ENCODE results near the gene DNAH14.
A peak's percentile ranks its signal among the peaks of the same experiment; 100 is the strongest.

DNAH14 gene

GRCh38 chr1:225413708-225414375 is 484.4 kb downstream of the DNAH14 start:
- no peak for DNase-seq

DNA sequence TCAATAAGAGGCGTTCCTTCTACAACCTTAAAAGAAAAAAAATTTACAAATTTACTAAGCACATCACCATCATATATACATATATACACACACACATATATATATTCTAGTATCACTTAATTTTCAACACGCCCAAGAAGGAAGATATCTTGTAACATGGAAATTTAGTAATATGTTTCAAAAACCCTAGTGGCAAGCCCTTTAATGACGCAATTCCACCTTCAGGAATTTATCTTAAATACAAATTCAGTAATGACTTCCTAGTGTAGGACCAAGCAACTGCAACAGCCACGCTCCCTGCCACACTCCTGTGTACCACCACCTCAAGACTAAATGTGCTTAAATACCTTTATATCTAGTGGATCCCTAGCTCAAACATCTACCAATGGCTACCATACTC is 485.8 kb downstream of the DNAH14 start:
- DNase-seq = no peak

DNA sequence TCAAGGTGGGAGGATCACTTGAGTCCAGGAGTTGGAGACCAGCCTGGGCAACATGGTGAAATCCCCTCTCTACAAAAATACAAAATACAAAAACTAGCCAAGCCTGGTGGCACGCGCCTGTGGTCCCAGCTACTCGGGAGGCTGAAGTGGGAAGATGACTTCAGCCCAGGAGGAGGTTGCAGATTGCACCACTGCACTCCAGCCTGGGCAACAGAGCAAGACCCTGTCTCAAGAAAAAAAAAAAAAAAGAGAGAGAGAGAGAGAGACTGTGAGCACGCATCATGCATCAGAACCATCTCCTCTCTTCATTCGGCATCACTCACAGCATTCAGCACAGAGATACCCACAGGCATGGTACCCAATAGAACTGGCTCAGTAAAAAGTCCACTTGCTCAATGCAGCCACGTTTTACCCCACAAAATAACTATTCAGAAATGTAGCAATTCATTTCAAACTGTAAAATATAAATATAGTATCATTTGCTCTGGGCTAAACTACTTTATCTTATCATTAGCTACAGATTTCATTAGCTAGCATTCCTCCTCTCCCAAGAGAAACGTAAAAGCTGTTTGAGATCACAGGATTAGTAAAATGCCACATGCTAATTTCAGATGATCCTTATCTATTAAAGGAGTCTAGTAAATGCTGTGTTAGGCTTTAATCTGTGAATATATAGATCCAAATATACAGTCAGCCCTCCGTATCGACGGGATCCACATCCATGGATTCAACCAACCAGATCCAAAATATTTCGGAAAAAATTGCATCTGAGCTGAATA is 486.7 kb downstream of the DNAH14 start:
- no peak for DNase-seq

DNA sequence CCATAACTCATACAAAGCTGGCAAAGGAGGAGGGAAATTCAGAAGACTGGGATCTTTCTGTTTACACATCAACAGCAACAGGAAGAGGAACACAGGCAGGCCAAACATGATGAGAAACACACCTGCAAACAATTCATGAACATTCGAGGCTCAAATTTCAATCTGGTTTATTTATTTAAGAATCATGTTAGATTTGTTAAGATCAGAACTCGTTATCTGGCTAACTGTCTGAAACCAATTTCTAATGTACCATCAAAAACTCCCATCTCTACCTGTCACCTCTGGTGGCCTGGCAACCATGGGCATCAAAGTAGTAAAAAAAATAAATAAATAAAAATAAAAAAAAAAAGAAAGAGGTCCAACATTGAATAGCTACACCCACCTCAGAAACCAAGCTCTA is 488.6 kb downstream of the DNAH14 start:
- no peak for DNase-seq

DNA sequence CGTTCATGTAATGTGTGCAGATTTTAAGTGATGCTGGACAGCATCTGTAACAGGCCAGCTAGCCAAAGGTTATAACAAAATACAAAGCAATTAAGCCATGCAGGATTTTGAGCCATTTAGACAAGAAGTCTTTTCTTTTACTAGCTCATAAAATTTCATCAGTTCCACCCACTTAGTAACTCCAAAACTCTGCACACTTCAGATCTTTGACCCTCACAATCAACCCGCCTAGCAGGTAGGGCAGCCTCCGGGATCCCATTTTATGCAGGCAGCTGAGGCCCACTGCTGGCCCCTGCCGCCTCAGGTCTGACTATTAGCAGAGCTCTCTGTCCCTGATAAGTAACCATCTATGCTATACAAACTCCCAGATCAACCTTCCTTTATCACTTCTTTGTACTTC is 489.1 kb downstream of the DNAH14 start:
- DNase-seq = no peak

GRCh38 chr1:225422031-225422605 is 492.6 kb downstream of the DNAH14 start:
- DNase-seq = no peak

DNA sequence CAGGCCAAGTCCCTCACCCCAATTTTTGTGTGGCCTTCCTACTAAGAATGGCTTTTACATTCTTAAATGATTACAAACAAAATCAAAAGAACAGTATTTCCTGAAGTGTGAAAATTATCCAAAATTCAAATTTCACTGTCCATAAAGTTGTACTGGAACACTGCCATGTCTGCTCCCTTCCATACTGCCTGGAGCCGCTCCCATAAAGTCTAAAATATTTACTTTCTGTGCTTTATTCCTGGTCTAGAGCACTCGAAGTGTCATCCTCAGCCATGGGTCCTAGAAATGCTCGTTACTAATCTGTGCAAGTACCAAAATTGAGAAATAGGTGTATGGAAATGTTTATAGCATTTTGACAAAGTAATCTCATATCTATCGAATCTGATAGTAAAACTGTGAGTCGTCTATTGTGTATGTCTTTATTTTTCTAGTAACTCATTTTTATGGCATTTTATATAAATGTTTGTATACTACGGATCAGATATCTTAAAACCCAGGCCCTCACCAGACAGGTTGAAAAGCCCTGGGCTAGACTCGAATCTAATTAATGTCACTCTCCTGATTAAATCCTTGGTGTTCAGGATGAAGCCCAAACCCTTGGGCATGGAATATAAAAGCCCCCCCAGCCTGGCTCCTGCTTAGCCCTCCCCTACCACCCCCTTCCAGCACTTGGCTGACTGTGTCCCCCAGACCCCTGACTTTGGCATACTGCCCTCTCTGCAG is 493.5 kb downstream of the DNAH14 start:
- DNase-seq = no peak

DNA sequence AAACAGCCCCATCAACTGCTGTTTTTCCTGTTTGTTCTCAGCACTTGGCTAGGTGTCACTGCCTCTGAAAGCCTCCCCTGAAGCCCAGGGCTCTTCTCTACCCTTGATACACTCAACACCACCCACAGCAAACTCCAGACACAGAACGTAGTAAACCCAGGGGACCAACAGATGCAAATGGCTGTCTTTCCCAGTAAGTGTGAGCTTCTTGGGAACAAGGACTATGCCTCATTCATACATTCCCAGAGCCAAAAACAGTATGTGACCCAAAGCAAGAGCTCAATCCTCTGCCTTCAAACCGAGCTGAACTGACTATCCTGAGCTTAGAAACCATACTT is 494.0 kb downstream of the DNAH14 start:
- DNase-seq = peak; percentile 5 to 21

- DNase-seq = no peak
These were observed 495.2 kb downstream of the DNAH14 start for GRCh38 chr1:225424562-225425200.

DNA sequence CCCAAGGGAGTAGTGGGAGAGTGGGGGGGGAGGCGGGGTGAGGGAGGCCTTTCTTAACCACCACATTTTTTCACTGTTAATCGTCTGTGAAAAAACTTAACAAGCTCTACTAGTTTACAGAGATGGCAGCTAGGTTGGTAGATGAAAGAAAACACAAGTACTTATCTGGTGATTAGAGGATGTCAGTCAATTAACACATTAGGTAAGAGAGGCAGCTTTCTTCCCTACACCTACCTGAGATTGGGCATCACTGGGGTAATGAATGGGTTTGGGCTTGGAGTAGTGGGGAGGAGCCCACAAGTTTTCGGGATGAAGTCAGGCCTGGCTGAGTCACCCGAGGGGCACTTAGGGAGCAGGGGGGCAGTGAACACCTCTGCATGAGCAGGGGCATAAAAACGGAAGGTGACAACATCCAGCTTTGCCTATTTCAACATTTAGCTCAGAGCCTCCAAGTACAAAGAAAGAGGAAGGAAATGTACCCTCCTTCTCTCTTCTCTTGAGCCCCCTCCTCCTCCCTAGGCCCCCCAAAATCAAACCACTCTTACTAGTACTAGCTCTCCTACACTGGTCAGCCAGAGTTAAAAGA is 495.8 kb downstream of the DNAH14 start:
- DNase-seq = no peak

DNA sequence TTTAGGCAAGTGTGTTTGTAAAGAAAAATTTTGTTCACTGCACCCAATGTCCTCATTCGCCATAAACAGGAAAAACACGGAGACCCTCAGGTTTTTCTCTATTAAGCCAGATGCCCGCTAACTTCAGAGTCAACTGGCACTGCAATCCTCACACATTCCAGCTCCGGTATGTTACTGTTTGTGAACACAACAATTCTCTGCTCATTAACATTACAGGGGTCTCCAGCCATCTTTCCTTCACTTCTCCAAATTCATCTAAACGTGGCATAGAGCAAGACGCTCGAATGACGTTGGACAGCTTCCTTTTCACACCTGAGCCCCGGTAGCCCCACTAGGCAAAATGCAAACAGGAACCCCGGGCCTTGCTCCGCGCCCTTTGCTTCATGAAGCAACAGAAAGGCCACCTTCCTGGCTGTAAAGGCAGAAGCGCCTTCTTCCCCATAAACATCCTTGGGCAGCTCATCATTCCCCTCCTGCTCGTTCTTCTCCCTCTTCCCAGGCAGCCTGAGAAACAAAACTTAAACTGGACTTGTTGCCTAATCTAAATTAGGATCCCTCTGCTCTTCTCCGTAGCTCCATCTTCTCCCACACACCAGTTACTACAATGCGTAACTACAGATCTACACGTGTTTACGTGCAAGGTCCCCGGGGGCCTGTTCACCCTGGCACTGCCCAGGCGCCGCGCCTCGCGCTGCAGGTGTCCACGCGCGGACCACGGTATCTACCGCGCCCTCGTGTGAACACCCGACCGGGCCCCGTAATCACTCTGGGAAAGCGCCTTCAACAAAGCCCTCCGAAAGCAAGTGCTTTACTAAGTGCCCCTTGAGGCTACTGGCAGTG is 497.1 kb downstream of the DNAH14 start:
- DNase-seq = peak in 1 of 2 experiments; percentile 42

DNA sequence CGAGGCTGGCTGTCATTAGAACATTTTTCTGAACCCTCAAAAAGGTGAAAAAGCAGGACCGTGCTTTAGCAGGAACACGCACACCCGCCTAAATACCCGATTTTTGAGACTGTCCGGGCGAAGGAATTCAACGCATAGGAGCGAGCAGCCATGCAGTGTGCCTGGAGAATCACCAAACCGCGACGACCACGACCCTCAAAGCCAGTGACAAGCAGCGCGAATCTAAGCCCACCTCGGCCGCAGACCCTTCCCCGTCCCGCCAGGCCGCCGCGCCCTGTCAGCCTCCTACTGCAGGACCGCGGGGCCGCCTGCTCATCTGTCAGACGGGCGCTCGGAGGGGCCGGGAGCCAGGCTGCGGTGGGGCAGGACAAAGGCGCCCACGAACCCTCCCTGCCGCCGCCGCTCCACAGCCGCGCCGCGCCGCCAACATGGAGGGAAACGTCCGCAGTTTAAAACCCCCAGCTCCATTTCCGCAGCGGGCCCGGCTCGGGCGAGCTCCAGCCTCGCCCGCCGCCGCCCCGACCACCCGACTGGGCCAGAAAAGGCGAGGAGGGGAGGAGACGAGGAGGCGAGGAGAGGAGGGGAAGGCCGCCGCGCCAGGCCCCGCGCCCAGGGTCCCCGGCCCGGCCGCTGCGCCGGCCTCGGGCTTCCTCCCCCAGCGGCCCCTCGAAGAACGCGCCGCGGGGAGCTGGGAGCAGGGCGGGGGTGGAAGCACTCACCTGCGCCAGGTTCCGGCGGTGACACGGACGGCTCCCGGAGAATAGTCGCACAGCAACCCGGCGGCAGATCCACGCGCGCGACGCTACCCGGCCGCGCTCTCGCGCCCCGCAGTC is 498.0 kb downstream of the DNAH14 start, which contains the start of gene LBR:
LBR (minus strand) TSS at position 804 of the 833 bp plus-strand sequence. CDS start 3,963 bp downstream, outside the sequence.
- DNase-seq = peak in 1 of 2 experiments; percentile 79

DNA sequence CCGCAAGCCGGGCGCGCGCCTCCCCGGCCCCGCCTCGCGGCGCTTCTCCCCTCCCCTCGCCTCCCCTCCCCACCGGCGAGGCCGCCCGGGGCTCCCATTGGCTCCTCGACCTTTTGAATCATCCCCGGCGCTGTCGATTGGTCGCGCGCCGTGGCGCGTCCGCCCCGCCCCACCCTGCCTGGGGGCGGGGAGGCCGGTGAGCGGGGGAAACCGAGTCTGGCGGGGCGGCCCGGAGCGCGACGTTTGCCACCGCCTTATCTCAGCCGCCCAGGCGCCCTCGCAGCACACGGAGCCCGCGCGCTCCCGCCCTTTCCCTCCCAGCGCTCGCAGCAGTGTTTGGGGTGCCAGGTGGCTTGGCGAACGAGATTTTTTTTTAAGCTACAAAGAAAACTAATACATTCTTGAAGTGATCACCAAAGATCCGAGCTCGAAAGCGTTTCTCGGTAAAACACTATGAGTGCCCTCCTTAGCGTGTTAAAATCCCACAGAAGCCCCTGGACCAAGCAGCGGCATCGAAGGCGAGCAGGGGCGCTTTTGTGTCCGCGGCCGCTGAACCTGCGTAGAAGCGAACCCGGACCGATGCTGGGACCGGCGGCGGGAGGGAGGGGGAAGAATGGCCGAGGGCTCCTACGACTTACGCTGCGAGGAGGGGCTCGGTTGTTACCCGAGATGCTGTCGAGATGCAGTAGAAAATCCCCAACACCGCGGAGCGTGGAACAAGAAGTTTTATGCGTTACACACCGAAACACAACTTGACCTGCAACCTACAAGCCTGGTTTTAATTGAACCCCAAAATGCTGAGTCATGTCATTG is 498.8 kb downstream of the DNAH14 start:
- peak; percentile 76 to 92 for DNase-seq

GRCh38 chr1:225428881-225429455 is 499.5 kb downstream of the DNAH14 start:
- no peak for DNase-seq

DNA sequence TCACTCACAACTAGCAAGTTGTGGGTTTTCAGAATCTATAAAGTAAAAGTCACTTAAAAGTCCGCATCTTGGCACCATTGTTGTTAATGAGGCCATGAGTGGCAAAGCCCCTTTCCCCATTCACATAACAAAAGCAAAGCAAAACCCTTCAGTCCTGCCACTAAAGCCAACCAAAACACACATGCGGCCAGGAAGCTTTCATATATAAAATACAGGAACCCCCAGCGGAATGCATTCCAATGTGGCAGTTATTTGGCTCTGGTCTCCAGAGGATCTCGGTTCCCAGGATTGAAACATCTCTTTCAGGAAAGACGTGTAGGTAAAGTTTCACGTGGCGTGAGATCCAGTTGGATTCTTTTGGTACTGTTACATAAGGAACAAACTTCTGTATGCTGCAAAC is 500.8 kb downstream of the DNAH14 start:
- no peak for DNase-seq

DNA sequence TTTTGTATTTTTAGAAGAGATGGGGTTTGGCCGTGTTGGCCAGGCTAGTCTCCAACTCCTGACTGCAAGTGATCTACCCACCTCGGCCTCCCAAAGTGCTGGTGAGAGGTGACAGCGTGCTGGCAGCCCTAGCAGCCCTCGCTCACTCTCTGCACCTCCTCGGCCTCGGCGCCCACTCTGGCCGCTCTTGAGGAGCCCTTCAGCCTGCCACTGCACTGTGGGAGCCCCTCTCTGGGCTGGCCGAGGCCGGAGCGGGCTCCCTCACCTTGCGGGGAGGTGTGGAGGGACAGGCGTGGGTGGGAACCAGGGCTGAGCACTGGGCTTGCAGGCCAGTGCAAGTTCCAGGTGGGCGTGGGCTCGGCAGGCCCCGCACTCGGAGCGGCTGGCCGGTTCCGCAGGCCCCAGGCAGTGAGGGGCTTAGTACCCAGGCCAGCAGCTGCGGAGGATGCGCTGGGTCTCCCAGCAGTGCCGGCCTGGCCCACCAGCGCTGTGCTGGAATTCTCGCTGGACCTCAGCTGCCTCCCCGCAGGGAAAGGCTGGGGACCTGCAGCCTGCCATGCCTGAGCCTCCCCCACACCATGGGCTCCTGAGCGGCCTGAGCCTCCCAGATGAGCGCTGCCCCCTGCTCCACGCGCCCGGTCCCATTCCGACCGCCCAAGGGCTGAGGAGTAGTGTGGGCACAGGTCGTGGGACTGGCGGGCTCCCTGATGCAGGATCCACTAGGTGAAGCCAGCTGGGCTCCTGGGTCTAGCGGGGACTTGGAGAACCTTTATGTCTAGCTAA is 501.8 kb downstream of the DNAH14 start:
- DNase-seq = no peak

GRCh38 chr1:225434046-225434445 is 504.6 kb downstream of the DNAH14 start:
- no peak for DNase-seq

GRCh38 chr1:225435076-225435475 is 505.6 kb downstream of the DNAH14 start:
- no peak for DNase-seq

GRCh38 chr1:225435487-225435886 is 506.0 kb downstream of the DNAH14 start:
- DNase-seq = no peak

Measured in NCI-H526 (cell line).